Measurements from ENCODE around the gene MTA3. TPM values are rescaled to one million over a fixed set of nuclear protein-coding genes. Genes with fewer than 3 reads are reported as not detected.
A peak's percentile ranks its signal among the peaks of the same experiment; 100 is the strongest.

MTA3 gene
- total RNA-seq, 6 experiments from 2014 or later = 6.3 to 13.0 (median 11.4) TPM

DNA sequence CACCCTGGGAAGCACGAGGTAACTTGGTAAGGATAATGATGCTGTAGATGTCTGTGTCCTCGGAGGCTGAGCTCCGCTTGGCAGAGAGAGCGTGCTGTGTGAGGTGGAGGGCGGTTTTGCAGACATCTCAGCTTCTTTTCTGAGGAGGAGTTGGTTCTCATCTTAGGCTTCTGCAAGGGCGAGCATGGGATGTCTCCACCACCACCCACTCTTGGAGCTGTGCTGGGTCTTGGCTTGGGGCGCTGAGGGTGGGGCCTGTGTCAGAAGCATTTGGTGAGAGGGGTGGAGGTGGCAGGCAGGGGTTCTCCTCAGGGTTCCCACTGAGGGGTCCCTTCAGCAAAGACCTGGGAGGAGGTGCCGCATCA lies 186.3 kb downstream of the MTA3 start:
- Histone ChIP-seq H3K36me3 (no peaks in the 10 kb centered on the region), H3K27ac (no peak overlapping the region), H3K4me1 (peaks cover 0 to 11% (median 3%) of the 10 kb centered on the region in 4 donors), H3K9me3 (no peaks in the 10 kb centered on the region), H3K4me3 (no peak overlapping the region), H3K27me3 (no peaks in the 10 kb centered on the region)
- intact Hi-C loops (cut with DNase I) = no loop called here
- TF ChIP-seq, protein P1, sequence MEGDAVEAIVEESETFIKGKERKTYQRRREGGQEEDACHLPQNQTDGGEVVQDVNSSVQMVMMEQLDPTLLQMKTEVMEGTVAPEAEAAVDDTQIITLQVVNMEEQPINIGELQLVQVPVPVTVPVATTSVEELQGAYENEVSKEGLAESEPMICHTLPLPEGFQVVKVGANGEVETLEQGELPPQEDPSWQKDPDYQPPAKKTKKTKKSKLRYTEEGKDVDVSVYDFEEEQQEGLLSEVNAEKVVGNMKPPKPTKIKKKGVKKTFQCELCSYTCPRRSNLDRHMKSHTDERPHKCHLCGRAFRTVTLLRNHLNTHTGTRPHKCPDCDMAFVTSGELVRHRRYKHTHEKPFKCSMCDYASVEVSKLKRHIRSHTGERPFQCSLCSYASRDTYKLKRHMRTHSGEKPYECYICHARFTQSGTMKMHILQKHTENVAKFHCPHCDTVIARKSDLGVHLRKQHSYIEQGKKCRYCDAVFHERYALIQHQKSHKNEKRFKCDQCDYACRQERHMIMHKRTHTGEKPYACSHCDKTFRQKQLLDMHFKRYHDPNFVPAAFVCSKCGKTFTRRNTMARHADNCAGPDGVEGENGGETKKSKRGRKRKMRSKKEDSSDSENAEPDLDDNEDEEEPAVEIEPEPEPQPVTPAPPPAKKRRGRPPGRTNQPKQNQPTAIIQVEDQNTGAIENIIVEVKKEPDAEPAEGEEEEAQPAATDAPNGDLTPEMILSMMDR (IDR thresholded peaks at IDR 0.05) = no peak
- no peak for TF ChIP-seq POLR2A (IDR thresholded peaks at IDR 0.05)
- DNase-seq (no peak), ATAC-seq (no peak)
- WGBS (ENCODE audit: insufficient coverage, low coverage, low lambda C conversion rate, missing lambda C conversion rate) = 53% methylated on average over 3 of the region's 8 CpGs

GRCh38 chr2:42755191-42755880 lies 186.9 kb downstream of the MTA3 start:
- ATAC-seq (peak in 1 of 4 donors; percentile 21), DNase-seq (no peak)
- no peak overlapping the region for H3K27ac ChIP-seq
- H3K9me3 ChIP-seq = no peaks in the 10 kb centered on the region
- intact Hi-C loops (cut with DNase I) = no loop called here
- no peak overlapping the region for H3K4me3 ChIP-seq
- 77% methylated on average over 6 of the region's 14 CpGs for WGBS (ENCODE audit: insufficient coverage, low coverage, low lambda C conversion rate, missing lambda C conversion rate)
- no peaks in the 10 kb centered on the region for H3K27me3 ChIP-seq
- no peak for TF ChIP-seq POLR2A (IDR thresholded peaks at IDR 0.05)
- TF ChIP-seq, protein P1 (IDR thresholded peaks at IDR 0.05) = no peak
- no peaks in the 10 kb centered on the region for H3K36me3 ChIP-seq
- peaks cover 0 to 11% (median 3%) of the 10 kb centered on the region in 4 donors for H3K4me1 ChIP-seq

DNA sequence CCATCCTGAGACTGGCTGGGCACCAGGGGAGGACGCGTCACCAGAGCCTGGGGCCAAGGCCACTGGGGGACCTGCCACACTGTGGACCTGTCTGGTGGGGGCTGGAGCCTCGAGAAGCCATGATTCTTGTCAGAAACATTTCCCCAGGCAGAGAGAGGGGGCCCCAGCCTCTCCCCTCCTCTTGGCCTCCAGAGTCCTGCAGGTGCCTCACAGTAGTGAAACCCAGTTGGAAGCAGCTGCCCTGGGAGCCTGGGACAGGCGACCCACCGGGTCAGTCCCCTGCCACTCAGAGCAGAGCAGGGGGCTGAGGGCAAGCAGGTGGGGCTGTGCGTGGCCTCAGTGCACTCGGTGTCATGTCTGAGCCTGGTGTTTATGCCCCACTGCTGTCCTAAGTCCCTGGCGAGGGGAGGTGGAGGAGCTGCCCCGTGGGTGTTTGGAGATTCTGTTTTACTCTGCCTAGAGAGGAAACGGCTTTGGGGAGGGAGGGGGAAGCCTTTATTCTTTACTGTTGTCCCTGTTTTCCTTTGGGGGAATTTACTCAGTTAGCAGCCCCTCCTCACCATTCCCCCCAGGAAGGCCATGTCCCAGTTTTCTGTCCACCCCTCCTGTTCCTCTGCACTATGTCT lies 187.8 kb downstream of the MTA3 start:
- Histone ChIP-seq H3K4me3 (no peak overlapping the region), H3K36me3 (no peaks in the 10 kb centered on the region), H3K9me3 (no peaks in the 10 kb centered on the region), H3K27me3 (no peaks in the 10 kb centered on the region), H3K4me1 (peaks cover 0 to 11% (median 3%) of the 10 kb centered on the region in 4 donors), H3K27ac (no peak overlapping the region)
- intact Hi-C loops (cut with DNase I) = no loop called here
- DNase-seq (no peak), ATAC-seq (no peak)
- 100% methylated on average over 3 of the region's 10 CpGs for WGBS (ENCODE audit: insufficient coverage, low coverage, low lambda C conversion rate, missing lambda C conversion rate)
- TF ChIP-seq, protein P1 (IDR thresholded peaks at IDR 0.05) = no peak
- no peak for TF ChIP-seq POLR2A (IDR thresholded peaks at IDR 0.05)

DNA sequence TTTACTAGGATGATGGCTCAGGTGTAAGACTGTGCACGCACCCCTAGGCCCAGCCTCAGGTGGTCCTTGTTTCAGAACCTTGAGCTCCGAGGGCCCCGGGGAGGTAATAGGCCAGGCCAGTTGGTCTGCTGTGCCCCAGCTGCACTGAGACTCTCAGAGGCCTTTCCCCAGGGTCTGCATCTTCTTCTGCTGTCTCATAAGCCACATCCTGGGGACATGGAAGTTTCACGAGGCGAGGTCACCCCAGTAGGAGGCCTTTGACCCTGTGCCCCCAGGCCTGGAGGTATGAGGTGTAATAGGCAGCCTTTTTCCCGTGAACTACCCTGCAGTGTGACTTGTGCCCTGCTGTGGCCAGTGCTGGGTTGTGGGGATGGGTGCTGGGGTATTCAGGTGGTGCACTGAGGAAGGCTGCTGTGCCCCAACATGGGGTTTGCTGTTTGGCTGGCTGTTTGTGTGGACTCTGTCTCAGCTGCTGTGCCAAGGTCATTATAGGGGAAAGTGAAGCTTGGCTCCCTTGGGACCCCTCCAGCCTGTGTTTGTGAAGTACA lies 188.6 kb downstream of the MTA3 start:
- DNase-seq = no peak

More for the DNA sequence above, 188.6 kb downstream of the MTA3 start:
- H3K9me3 ChIP-seq = no peaks in the 10 kb centered on the region
- ATAC-seq = no peak
- H3K4me1 ChIP-seq = peaks cover 0 to 11% (median 3%) of the 10 kb centered on the region in 4 donors
- intact Hi-C loops (cut with DNase I) = no loop called here
- H3K27me3 ChIP-seq = no peaks in the 10 kb centered on the region
- no peak overlapping the region for H3K4me3 ChIP-seq
- no peak overlapping the region for H3K27ac ChIP-seq
- H3K36me3 ChIP-seq = no peaks in the 10 kb centered on the region
- WGBS (ENCODE audit: insufficient coverage, low coverage, low lambda C conversion rate, missing lambda C conversion rate) = 100% methylated on average over 1 of the region's 6 CpGs
- TF ChIP-seq, protein P1 (IDR thresholded peaks at IDR 0.05) = no peak
- no peak for TF ChIP-seq POLR2A (IDR thresholded peaks at IDR 0.05)
